Left lung (tissue), 10 donors: ENCODE data around the gene TRIM41. TPM values are rescaled to one million over a fixed set of nuclear protein-coding genes. Genes with fewer than 3 reads are reported as not detected.
"Not testable (repeated sequence)": the region's sequence is repeated elsewhere in the genome, so short reads cannot be mapped to it uniquely, and the experiment has no call there.

Experiments
- ATAC-seq: fragments of 200-7000 bp; cut with Tn5 transposase; one replicate; pipeline ENCODE4 v1.9.1; 2020; ENCODE audit warnings: moderate library complexity
- DNase-seq, 4 donors: peaks; one replicate each; pipeline ENCODE4 v3.0.0-alpha.2; 2013 to 2020
- H3K27ac ChIP-seq, 2 donors: fragments of 200-600 bp; sonication (generic) in 1 of 2; one replicate each; pipeline versions ENCODE4 v1.5.0 to v1.8.0; 2020 to 2021
- H3K27me3 ChIP-seq, 2 donors: fragments of 200-600 bp; sonication (generic) in 1 of 2; one replicate each; pipeline versions ENCODE4 v1.5.0 to v1.8.0; 2020 to 2021
- H3K36me3 ChIP-seq, 2 donors: fragments of 200-600 bp; sonication (generic) in 1 of 2; one replicate each; pipeline versions ENCODE4 v1.5.0 to v1.8.0; 2020 to 2021
- H3K4me1 ChIP-seq, 2 donors: fragments of 200-600 bp; one replicate each; pipeline ENCODE4 v1.8.0; 2021
- H3K4me3 ChIP-seq, 2 donors: fragments of 200-600 bp; sonication (generic) in 1 of 2; one replicate each; pipeline versions ENCODE4 v1.5.0 to v1.8.0; 2020 to 2021; ENCODE audit warnings: mild to moderate bottlenecking in 1 of 2
- H3K9me3 ChIP-seq, 2 donors: fragments of 200-600 bp; sonication (generic) in 1 of 2; one replicate each; pipeline versions ENCODE4 v1.5.0 to v1.8.0; 2020 to 2021
- intact Hi-C, 2 donors: fragments of 100-400 bp; cut with DNase I; formaldehyde crosslinking; loops; one replicate each; pipeline versions ENCODE4 v1.11.2 to v1.14.2; 2022
- microRNA-seq, 2 donors: library from miRNA; unstranded; fragments of <30 nt; microRNA quantifications; one replicate each; pipeline ENCODE4, GENCODE V29; 2019
- polyA plus RNA-seq, 6 donors: library from polyadenylated mRNA; unstranded; fragments of 120-200 nt; gene quantifications; one replicate each; pipeline ENCODE4 v1.2.1, GENCODE V29; 2013; ENCODE audit not compliant: insufficient read length in 6 of 6
- total RNA-seq, 2 donors: library from RNA; stranded (reverse); fragmentation: NEBNext Ultra II Directional; extraction: Animal tissue kit (Norgen Biotek cat#: 25700); gene quantifications; one replicate each; pipeline ENCODE4 v1.2.1, GENCODE V29; 2021
- TF ChIP-seq, protein P1 (sequence below), 2 donors: fragments of 200-600 bp; sonication (generic) in 1 of 2; IDR thresholded peaks; one replicate each; pipeline versions ENCODE4 v1.5.0 to v1.8.0; 2021; ENCODE audit warnings: antibody characterized with exemption in 2 of 2
- donor health status: DM: no; HTN: yes; CAD: no.
- donor health status: DM: no; HTN: no; CAD: no.

The TRIM41 gene
- total and polyA plus RNA-seq, 8 donors, result 24.2 to 27.6 (median 26.1) TPM

DNA sequence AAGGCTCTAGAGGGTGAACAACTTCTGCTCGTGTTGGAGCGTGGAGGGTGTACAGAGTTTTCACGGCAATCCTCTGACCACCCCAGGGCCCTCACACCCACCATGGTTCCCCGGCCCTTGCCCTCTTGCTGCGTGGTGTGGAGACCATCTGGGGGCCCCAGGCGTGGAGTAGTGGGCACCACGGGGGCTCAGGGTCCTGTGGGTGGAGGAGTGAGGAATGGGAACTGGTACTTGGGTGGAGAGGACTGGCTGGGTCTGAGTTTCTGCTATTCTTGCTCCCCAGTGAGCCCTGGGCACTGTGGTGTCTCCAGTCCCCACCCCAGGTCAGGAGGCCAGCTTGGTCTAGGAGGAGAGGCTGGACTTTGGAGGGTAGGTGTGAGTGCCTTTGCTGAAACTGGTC lies 59.8 kb downstream of the TRIM41 start:
- intact Hi-C loops, result no loop called here

DNA sequence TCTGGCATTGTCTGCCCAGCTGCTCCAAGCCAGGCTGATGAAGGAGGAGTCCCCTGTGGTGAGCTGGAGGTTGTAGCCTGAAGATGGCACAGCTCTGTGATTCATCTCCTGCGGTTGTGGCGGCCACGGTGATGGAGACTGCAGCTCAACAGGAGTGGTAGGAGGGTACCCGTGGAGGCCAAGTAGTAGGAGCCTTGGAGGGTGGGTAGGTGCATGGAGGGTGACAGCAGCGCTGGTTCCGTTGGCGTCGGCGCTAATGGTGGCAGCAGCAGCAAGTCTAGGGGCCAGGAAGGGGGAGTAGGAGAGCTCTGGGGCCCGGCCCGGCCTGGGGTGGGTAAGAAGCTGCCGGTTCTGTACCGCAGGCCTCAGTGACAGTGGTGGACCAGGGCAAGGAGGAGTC lies 60.3 kb downstream of the TRIM41 start:
- H3K9me3 ChIP-seq, result no peaks in the 10 kb centered on the region

More for the DNA sequence above, 59.8 kb downstream of the TRIM41 start:
- ATAC-seq, result no peak
- TF ChIP-seq, protein P1, sequence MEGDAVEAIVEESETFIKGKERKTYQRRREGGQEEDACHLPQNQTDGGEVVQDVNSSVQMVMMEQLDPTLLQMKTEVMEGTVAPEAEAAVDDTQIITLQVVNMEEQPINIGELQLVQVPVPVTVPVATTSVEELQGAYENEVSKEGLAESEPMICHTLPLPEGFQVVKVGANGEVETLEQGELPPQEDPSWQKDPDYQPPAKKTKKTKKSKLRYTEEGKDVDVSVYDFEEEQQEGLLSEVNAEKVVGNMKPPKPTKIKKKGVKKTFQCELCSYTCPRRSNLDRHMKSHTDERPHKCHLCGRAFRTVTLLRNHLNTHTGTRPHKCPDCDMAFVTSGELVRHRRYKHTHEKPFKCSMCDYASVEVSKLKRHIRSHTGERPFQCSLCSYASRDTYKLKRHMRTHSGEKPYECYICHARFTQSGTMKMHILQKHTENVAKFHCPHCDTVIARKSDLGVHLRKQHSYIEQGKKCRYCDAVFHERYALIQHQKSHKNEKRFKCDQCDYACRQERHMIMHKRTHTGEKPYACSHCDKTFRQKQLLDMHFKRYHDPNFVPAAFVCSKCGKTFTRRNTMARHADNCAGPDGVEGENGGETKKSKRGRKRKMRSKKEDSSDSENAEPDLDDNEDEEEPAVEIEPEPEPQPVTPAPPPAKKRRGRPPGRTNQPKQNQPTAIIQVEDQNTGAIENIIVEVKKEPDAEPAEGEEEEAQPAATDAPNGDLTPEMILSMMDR (IDR thresholded peaks at IDR 0.05), result no peak
- DNase-seq, result no peak
- H3K27ac ChIP-seq, result no peak overlapping the region
- H3K9me3 ChIP-seq, result no peaks in the 10 kb centered on the region
- H3K4me1 ChIP-seq, result no peaks in the 10 kb centered on the region
- H3K27me3 ChIP-seq, result no peaks in the 10 kb centered on the region
- H3K4me3 ChIP-seq, result no peak overlapping the region
- H3K36me3 ChIP-seq, result no peaks in the 10 kb centered on the region

DNA sequence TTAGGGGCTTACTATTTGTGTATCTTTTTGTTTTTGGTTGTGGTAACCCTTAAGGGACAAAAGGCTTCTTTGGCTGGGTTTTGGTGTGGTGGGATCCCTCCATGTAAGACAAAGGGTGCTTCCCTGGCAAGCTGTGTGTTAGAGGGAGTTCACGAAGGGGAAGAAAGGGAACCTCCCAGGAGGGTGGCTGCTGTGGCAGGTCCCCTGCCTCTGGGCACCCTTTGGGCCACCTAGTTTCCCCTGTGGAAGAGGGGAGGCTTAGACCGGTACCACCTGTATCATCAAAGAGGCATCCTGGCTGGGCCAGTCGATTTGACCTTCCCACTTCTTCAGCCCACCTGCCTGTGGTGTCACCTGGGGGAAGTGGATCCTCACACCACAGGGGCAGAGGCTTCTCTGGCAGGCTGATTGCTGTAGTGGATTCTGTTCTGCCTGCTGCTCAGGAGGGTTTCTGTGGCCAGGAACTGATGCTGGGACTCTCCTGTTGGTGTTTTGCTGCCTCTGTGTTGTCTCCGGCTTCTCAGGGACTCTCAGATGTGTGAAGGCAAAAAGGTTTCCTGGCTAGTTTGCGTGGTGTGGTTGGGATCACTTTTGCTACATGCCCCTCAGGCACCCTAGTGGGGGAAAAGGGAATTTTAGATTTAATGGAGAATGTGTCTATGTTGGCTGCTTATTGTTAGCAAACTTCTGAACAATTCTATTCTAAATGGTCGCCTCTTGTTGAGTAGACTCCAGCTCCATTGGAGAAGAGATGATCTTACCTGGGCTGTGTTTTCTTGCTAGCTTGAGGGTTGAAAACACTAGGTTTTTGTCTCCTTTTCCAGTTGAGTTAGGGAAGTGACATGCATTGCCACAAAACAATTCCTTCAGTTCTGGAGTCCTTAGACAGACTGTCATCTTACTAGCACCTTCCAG lies 61.0 kb downstream of the TRIM41 start:
- H3K36me3 ChIP-seq, intact Hi-C loops, DNase-seq, H3K4me3 ChIP-seq, ATAC-seq, H3K9me3 ChIP-seq, H3K27me3 ChIP-seq, H3K27ac ChIP-seq, H3K4me1 ChIP-seq: not testable (repeated sequence)

More for the DNA sequence above, 60.3 kb downstream of the TRIM41 start:
- DNase-seq (no peak), ATAC-seq (no peak)
- no peaks in the 10 kb centered on the region for H3K4me1 ChIP-seq
- no peaks in the 10 kb centered on the region for H3K27me3 ChIP-seq
- H3K4me3 ChIP-seq, result no peak overlapping the region
- TF ChIP-seq, protein P1 (IDR thresholded peaks at IDR 0.05), result no peak
- intact Hi-C loops, result no loop called here
- H3K27ac ChIP-seq, result no peak overlapping the region
- H3K36me3 ChIP-seq, result no peaks in the 10 kb centered on the region

Small RNAs within 50 kb of the gene (microRNA-seq; reads per million reads assigned to microRNA genes)
- gene MIR4638, result 0.27 to 0.50 reads per million in 2 donors

Other genes starting within 250 kb of the TRIM41 start
- gene BTNL3, start 234.4 kb upstream of the TRIM41 start, total RNA-seq, result under 1 TPM in 1 of 2 donors, not detected in 1; 0.42 TPM
- gene BTNL3, start 234.4 kb upstream of the TRIM41 start, polyA plus RNA-seq, result under 1 TPM in 3 of 6 donors, not detected in 3; 0.08 to 0.31 (median 0.09) TPM
- gene BTNL9, start 183.0 kb upstream of the TRIM41 start, total RNA-seq, result 10 to 100 TPM; 15.9 to 56.1 TPM
- gene BTNL9, start 183.0 kb upstream of the TRIM41 start, polyA plus RNA-seq, result 10 to 100 TPM; 11.0 to 27.9 (median 17.7) TPM
- gene OR2V1, start 92.1 kb upstream of the TRIM41 start, total RNA-seq, result not detected
- gene OR2V1, start 92.1 kb upstream of the TRIM41 start, polyA plus RNA-seq, result under 1 TPM in 2 of 6 donors, not detected in 4; 0.06 TPM
- not detected for gene OR2V2, start 75.7 kb upstream of the TRIM41 start, total RNA-seq
- under 1 TPM in 4 of 6 donors, not detected in 2; 0.03 to 0.06 (median 0.04) TPM for gene OR2V2, start 75.7 kb upstream of the TRIM41 start, polyA plus RNA-seq
- 1 to 10 TPM; 4.3 to 5.7 TPM for gene TRIM7, start 18.1 kb upstream of the TRIM41 start, total RNA-seq
- under 1 TPM; 0.30 to 0.43 (median 0.39) TPM for gene TRIM7, start 18.1 kb upstream of the TRIM41 start, polyA plus RNA-seq
- 1,000 to 10,000 TPM; 1,244 to 1,308 TPM for gene RACK1, start 20.6 kb downstream of the TRIM41 start, total RNA-seq
- 1,000 to 10,000 TPM; 2,652 to 3,083 (median 2,991) TPM for gene RACK1, start 20.6 kb downstream of the TRIM41 start, polyA plus RNA-seq
- 10 to 100 TPM; 12.4 to 12.9 TPM for gene TRIM52, start 37.9 kb downstream of the TRIM41 start, total RNA-seq
- gene TRIM52, start 37.9 kb downstream of the TRIM41 start, polyA plus RNA-seq, result 10 to 100 TPM; 36.9 to 45.9 (median 40.3) TPM
- gene OR4F3, start 144.0 kb downstream of the TRIM41 start, total RNA-seq, result not detected
- gene OR4F3, start 144.0 kb downstream of the TRIM41 start, polyA plus RNA-seq, result under 1 TPM in 1 of 6 donors, not detected in 5; 0.18 TPM